T follicular helper cell (primary cell): ENCODE results near the gene PLK3.
"Not testable (repeated sequence)": the region's sequence is repeated elsewhere in the genome, so short reads cannot be mapped to it uniquely, and the experiment has no call there.

ENCODE experiments used
- DNase-seq: peaks from one replicate; pipeline ENCODE4 v3.0.0-alpha.2; 2020; ENCODE audit warnings: low read depth

The PLK3 gene

DNA sequence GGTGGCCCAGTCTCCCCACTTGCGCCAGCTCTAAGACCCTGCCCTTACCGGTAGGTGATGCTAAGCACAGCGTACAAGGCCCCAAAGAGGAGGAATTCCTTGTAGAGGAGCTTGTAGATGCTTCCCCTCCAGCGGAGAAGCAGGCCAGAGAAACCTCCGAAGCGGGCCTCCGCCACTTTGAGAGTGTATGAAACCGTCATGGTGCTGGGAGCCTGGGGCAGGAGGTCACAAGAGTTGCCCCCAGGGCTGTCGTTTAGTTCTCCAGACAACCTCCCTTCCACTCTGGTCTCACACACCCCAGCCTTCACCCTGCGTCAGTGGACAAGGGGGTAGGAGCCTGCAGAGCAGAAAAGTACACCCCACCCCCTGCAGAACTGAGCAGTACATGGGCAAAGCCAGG is 12.7 kb upstream of the PLK3 start:
- no peak for DNase-seq

DNA sequence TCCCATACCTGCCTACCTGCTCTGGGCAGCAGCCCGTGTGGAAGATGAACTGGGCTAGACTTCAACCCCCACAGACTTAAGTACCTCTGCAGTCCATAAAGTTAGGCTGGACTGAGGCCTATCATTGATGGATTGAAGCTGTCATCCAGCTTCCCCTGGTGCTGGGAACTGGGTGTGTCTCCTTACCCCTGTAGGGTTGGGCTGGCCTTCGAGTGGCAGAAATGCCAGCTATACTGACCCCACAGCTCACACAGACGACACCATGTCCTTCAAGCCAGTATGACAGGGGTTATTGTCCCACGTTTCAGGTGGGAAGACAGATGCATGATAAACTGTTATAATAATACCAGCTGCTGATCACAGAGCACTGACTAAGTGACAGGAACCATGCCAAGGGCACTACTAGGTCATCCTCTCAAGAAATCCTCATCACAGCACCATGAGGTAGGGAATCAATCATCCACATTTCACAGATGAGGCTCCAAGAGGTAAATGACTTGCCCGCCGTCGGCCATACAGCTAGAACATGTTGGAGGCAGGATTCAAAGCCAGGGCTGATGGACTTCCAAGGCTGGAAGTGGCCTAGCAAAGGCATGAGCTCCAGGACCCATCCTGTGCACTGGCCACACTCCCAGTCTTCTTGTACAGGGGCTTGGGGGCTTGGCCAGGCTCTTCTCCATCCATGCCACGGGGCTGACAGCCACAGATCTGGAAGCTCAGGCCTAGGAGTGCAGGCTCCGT is 11.9 kb upstream of the PLK3 start, which contains the start of gene BEST4:
TSS of gene BEST4 (minus strand) at position 51 of the 741 bp plus-strand sequence. CDS start 465 bp downstream, outside the sequence.
- no peak for DNase-seq

DNA sequence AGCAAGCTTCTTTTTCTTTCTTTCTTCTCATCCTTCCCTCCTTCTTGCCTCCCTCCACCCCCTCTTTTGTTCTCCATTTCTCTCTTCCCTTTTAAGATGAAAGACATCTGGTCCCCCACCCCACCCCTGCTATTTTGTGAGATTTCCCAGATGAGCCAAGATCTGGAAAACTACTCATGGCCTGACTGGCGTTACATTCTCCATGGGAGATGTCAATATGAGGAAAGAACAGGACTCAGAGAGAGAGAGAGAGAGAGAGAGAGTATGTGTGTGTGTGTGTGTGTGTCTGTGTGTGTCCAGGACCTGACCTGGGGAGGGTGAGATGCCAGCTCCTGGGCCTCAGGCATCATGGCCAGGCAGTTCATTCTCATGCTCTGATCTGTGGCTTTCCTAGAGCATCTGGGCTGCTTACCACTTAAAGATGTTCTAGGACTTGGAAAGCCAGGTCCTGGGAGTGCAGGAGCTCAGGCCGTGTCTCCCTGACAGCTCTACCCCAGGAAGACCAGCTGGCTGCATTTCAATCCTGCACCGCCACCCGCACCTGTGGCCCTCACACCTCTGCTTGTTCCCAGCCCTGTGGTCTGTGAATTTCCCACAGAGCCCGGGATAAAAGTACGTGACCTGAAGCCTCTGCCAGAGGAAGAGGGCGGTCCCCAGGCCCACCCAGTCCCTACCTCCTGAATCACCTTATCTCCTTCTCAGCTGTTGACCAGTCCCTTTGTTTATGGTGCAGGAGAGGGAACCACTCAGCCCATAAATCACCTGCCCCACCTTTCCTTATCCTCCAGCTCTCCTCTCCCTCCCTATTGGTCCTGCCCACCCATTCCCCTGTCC is 9.0 kb upstream of the PLK3 start:
- no peak for DNase-seq

GRCh38 chr1:44792736-44793502 is 7.3 kb upstream of the PLK3 start:
- no peak for DNase-seq

DNA sequence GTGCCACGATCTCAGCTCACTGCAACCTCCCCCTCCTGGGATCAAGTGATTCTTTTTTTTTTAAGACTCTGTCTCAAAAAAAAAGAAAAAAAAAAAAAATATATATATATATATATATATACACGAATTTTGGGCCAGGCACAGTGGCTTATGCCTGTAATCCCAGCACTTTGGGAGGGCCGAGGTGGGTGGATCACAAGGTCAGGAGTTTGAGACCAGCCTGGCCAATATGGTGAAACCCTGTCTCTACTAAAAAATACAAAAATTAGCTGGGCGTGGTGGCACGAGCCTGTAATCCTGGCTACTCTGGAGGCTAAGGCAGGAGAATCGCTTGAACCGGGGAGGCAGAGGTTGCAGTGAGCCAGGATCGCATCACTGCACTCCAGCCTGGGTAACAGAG is 2.3 kb upstream of the PLK3 start:
- DNase-seq: not testable (repeated sequence)

DNA sequence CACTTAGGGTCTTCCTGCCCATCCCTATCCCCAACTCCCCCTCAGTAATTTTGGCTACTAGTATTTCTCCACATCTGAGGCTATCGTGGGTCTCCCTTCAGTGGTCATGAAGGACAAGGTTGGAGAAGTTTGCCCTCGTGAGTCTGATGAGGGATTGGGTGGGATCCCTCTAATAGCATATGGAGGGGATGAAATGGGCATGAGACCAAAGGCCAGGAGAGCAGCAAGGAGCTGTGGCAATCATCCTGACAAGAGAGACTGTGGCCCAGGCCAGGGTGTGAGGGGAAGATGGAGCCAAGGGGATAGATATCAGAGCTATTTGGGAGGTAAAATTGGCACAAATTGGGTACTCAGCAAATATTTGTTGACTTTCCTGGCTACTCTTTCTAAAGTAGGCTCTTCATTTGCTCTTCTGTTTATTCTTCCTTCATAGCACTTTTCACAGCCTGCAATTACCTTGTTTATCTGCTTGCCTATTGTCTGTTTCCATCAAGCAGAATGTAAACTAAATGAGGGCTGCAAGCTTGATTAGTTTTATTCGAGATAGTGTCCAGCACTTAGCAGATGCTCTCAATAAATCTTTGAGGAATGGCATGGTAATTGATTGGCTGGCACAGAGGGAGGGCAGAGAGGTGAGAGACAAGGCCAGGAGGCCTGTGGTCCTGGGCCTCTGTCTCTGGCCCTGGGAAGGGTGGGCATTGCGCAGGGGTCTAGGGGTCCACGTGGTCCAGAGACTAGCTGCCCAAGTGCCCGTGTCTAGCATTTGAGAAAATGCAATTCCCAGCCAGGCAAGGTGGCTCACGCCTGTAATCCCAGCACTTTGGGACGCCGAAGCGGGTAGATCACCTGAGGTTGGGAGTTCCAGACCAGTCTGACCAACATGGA is 1.5 kb upstream of the PLK3 start:
- no peak for DNase-seq

DNA sequence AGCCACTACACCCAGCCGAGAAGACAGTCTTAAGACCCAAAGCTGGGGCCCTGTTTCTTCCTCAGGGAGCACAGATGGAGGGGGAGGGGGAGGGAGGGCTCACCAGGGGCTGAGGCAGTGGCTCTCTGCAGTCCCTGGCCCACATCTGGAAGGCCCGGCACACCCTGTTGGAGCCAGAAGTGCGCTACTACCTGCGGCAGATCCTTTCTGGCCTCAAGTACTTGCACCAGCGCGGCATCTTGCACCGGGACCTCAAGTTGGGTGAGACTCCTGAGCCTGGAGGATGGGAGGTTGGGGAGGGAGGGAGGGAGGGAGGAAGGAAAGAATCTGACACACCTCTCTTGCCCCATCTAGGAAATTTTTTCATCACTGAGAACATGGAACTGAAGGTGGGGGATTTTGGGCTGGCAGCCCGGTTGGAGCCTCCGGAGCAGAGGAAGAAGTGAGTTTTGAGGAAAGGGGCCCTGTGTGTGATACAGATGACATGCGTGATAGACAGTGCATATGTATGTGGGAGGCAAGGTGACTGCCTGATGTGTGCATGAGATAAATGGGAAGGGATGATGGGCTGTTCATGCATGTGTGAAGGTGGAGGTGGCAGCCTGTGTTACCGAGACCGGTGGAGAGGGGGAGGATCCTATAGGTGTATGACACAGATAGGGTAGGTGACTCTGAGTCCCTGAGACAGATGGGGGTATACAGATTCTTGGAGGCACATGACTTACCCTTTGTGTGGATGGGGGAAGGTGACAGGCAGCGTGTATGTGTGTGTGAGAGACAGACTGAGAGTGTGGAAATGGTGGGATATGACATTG is 1.5 kb downstream of the PLK3 start:
- no peak for DNase-seq

GRCh38 chr1:44802306-44803061 is 2.3 kb downstream of the PLK3 start:
- no peak for DNase-seq

GRCh38 chr1:44803062-44803311 is 2.8 kb downstream of the PLK3 start:
- DNase-seq: no peak

DNA sequence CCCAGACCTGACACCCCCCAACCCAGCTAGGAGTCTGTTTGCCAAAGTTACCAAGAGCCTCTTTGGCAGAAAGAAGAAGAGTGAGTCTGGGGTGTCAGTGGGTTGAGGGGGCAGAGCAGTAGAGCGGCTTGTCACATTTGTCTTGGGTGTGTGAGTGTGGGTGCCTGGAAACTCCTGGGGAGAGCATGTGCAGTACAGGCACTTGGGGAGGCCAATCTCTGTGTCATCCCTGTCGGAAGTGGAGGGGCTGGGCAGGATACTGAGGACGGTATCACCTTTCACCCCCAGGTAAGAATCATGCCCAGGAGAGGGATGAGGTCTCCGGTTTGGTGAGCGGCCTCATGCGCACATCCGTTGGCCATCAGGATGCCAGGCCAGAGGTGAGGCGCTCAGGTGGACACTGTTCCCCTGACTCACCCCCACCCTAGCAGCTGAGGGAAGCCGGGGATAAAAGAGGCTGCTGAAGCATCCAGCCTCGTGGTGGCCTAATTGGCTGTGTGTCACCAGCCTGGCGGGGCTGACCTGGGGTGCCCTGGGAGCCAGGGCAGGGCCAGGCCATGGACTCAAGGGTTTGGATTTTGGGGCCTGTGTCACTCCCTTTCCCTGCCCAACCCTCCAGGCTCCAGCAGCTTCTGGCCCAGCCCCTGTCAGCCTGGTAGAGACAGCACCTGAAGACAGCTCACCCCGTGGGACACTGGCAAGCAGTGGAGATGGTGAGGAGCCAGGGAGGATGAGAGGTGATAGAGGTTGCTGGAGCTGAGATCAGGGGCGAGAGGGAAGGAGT is 3.3 kb downstream of the PLK3 start:
- DNase-seq: no peak

DNA sequence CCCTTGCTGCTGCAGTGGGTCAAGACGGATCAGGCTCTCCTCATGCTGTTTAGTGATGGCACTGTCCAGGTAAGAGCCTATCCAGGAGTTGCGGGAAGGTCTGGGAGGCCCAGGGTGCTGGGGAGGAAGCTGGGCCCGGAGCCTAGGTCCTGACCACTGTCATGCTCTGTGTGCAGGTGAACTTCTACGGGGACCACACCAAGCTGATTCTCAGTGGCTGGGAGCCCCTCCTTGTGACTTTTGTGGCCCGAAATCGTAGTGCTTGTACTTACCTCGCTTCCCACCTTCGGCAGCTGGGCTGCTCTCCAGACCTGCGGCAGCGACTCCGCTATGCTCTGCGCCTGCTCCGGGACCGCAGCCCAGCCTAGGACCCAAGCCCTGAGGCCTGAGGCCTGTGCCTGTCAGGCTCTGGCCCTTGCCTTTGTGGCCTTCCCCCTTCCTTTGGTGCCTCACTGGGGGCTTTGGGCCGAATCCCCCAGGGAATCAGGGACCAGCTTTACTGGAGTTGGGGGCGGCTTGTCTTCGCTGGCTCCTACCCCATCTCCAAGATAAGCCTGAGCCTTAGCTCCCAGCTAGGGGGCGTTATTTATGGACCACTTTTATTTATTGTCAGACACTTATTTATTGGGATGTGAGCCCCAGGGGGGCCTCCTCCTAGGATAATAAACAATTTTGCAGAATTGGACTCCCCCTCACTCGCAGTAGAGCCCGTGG is 5.3 kb downstream of the PLK3 start:
- DNase-seq: no peak

- no peak for DNase-seq
Observed at GRCh38 chr1:44806025-44806703, 6.0 kb downstream of the PLK3 start.

GRCh38 chr1:44806704-44807363 is 6.7 kb downstream of the PLK3 start, which contains the start of gene DYNLT4:
Gene DYNLT4 (minus strand): TSS chr1:44807351. CDS start chr1:44806668, 683 bp downstream.
- DNase-seq: no peak

DNA sequence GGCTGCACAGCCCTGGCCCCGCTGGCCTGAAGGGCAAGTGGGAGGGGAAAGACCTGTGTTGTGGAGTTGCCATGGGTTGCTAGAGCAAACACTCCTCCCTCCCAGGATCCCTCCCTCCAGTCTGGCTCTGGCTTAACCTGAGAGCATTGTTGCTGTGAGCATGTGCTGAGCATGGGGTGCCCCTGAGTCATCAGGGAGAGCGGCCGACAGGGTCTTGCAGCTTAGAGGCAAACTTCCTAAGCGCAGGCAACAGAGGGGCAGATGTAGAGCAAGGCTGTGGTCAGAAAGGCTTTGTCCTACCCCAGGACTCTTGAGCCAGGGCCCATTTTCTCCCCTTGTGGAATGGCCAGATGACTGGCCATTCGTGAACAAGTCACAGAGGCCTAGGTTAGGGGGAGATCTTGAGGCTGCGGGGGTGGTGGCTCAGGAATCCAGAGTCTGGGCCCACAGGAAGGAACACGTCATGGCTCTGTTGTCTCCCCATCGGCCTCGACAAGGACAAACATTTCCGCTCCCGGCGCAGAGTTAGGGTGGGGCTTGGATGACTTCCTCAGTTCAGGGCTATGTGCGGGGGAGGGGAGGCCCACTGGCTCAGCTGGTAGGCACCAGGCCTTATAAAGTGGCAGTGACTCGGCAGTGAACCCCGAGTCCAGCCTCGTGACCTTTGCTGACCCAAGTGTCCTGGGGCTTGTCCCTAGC is 7.3 kb downstream of the PLK3 start:
- DNase-seq: peak; percentile 92

DNA sequence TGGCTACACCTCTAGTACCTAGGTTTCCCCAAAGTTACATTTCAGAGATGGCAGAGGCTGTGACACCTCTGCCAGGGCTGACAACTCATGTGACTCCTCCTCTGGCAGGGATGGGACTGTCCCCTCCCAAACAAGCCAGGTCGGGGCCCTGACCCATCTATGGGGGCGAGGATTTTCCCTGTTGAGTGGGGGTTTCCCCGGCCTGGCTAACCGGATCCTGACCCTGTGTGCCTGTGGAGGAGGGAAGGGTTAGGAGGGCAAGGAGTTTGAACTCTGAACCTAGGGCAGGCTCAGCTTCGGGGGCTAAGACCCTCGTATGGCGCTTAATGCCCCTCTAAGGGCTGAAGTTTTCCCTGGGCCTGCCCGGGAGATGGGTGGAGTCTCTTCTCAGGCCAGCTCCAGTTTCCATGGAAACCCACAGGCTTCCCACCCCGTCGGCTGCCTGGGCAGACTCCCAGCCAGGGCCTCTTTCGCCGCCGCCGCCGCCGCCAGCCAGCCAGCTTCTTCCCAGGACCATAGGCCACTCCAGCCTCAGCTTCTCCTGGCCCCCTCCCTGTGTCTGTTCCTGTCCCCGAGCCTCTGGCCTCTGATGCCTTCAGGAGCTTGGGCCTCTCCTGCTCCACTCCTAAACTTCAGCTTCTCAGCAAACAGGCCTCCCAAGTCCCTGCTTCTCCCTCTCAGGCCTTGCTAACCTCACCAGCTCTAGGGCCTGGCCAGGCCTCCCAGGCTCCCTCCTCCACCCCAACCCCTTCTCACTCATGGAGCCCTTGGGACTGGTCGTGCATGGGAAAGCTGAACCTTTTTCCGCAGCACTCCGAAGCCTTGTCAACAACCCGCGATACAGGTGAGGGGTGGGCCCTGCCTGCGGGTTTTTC is 8.1 kb downstream of the PLK3 start, which contains the start of gene BTBD19:
TSS of gene BTBD19 (plus strand) at position 461 of the 875 bp plus-strand sequence. CDS start at position 759, 298 bp downstream.
- peak; percentile 47 for DNase-seq
